Endodermal cell (in vitro differentiated cells): ENCODE data around the gene ICAM1. TPM values are rescaled to one million over a fixed set of nuclear protein-coding genes. Genes with fewer than 3 reads are reported as not detected.

Experiments
- DNase-seq: peaks from one replicate; pipeline ENCODE4 v3.0.0-alpha.2; 2017
- H3K27ac ChIP-seq: 2 replicates; pipeline ENCODE4 v1.5.1; 2013; ENCODE audit warnings: mild to moderate bottlenecking, low read depth, low read length, moderate library complexity
- H3K27me3 ChIP-seq: 2 replicates; pipeline ENCODE4 v1.6.1; 2013; ENCODE audit warnings: mild to moderate bottlenecking, low read length, moderate library complexity; ENCODE audit not compliant: insufficient read depth, control insufficient read depth, poor library complexity, severe bottlenecking
- H3K36me3 ChIP-seq: 2 replicates; pipeline ENCODE4 v1.7.0; 2013; ENCODE audit warnings: mild to moderate bottlenecking, low read length, moderate library complexity; ENCODE audit not compliant: control insufficient read depth, insufficient read depth
- H3K4me1 ChIP-seq: one replicate; pipeline ENCODE4 v1.7.0; 2013; ENCODE audit warnings: low read length; ENCODE audit not compliant: control insufficient read depth, insufficient read depth
- H3K4me3 ChIP-seq: 2 replicates; pipeline ENCODE4 v1.5.1; 2013; ENCODE audit warnings: mild to moderate bottlenecking, low read length, moderate library complexity
- H3K9ac ChIP-seq: 2 replicates; pipeline ENCODE4 v1.6.1; 2013; ENCODE audit warnings: mild to moderate bottlenecking, low read length, moderate library complexity; ENCODE audit not compliant: poor library complexity, severe bottlenecking; ENCODE audit errors: extremely low read depth
- H3K9me3 ChIP-seq: 2 replicates; pipeline ENCODE4 v1.6.1; 2013; ENCODE audit warnings: mild to moderate bottlenecking, low read length, moderate library complexity; ENCODE audit not compliant: control insufficient read depth
- H3K27ac Mint-ChIP-seq: 2 replicates; pipeline ENCODE4 v1.8.0; 2020; ENCODE audit warnings: mixed read lengths
- H3K27me3 Mint-ChIP-seq: 2 replicates; pipeline ENCODE4 v1.8.0; 2021; ENCODE audit warnings: mild to moderate bottlenecking, mixed read lengths; ENCODE audit not compliant: insufficient read depth
- H3K36me3 Mint-ChIP-seq: 2 replicates; pipeline ENCODE4 v1.8.0; 2020; ENCODE audit warnings: low read depth, mixed read lengths
- H3K4me1 Mint-ChIP-seq: 2 replicates; pipeline ENCODE4 v1.8.0; 2020; ENCODE audit warnings: mixed read lengths
- H3K4me3 Mint-ChIP-seq: 2 replicates; pipeline ENCODE4 v1.8.0; 2020; ENCODE audit warnings: mild to moderate bottlenecking, moderate library complexity, mixed read lengths
- H3K9me3 Mint-ChIP-seq: 2 replicates; pipeline ENCODE4 v1.8.0; 2020; ENCODE audit warnings: mild to moderate bottlenecking, mixed read lengths
- CTCF ChIP-seq: fragments of 200-600 bp; sonication (generic); conservative IDR thresholded peaks from 2 replicates; pipeline ENCODE4 v1.5.0; 2021; ENCODE audit warnings: antibody characterized with exemption, mild to moderate bottlenecking
- WGBS, 2 experiments: methylation state at CpG; one replicate each; pipeline versions ENCODE4 v1.1.5 to v1.1.7; 2013; ENCODE audit warnings: missing lambda C conversion rate in 2 of 2, mixed read lengths in 1 of 2; ENCODE audit not compliant: insufficient coverage in 1 of 2, insufficient read length in 1 of 2; 5-methylcytosine and 5-hydroxymethylcytosine counted together
- total RNA-seq, 2 donors: library from RNA; stranded (reverse); fragmentation: NEBNext Ultra II Directional in 1 of 2; extraction: Animal tissue kit (Norgen Biotek cat#: 25700) in 1 of 2; gene quantifications; 2 replicates in 1 of 2; 3 replicates in 1 of 2; pipeline ENCODE4 v1.2.1, GENCODE V29; 2021

The ICAM1 gene
- total RNA-seq, 2 donors from 2014 or later: 1.7 to 5.2 TPM

GRCh38 chr19:10226376-10227025 lies 44.4 kb upstream of the ICAM1 start:
- Histone ChIP-seq H3K9ac (no peak overlapping the region), H3K27me3 (no peaks in the 10 kb centered on the region), H3K36me3 (no peaks in the 10 kb centered on the region), H3K4me1 (no peaks in the 10 kb centered on the region), H3K27ac (peak overlapping the region; percentile 81), H3K4me3 (no peak overlapping the region), H3K9me3 (no peaks in the 10 kb centered on the region)
- H3K36me3 Mint-ChIP-seq: peaks cover 10% of the 10 kb centered on the region
- WGBS, 2 experiments: 76 to 100% methylated on average over 1 to 9 of the region's 13 CpGs
- H3K4me1 Mint-ChIP-seq: no peaks in the 10 kb centered on the region
- H3K4me3 Mint-ChIP-seq: no peak overlapping the region
- H3K27ac Mint-ChIP-seq: peak overlapping the region; percentile 79
- H3K27me3 Mint-ChIP-seq: no peaks in the 10 kb centered on the region
- no peak for DNase-seq
- no peak for TF ChIP-seq CTCF
- H3K9me3 Mint-ChIP-seq: no peaks in the 10 kb centered on the region

GRCh38 chr19:10227026-10227971 lies 43.6 kb upstream of the ICAM1 start:
- peak; percentile 26 for TF ChIP-seq CTCF
- no peak overlapping the region for H3K4me3 ChIP-seq
- H3K9me3 ChIP-seq: no peaks in the 10 kb centered on the region
- WGBS, 2 experiments: 90 to 93% methylated on average over 8 to 28 of the region's 28 CpGs
- H3K27ac Mint-ChIP-seq: no peak overlapping the region
- H3K36me3 ChIP-seq: no peaks in the 10 kb centered on the region
- no peaks in the 10 kb centered on the region for H3K27me3 Mint-ChIP-seq
- no peaks in the 10 kb centered on the region for H3K4me1 ChIP-seq
- H3K27ac ChIP-seq: peak overlapping the region; percentile 81
- DNase-seq: peak; percentile 72
- no peaks in the 10 kb centered on the region for H3K9me3 Mint-ChIP-seq
- H3K27me3 ChIP-seq: no peaks in the 10 kb centered on the region
- H3K4me3 Mint-ChIP-seq: no peak overlapping the region
- H3K36me3 Mint-ChIP-seq: peaks cover 10% of the 10 kb centered on the region
- H3K9ac ChIP-seq: no peak overlapping the region
- H3K4me1 Mint-ChIP-seq: no peaks in the 10 kb centered on the region

GRCh38 chr19:10228393-10228792 lies 42.5 kb upstream of the ICAM1 start:
- Histone ChIP-seq H3K9me3 (no peaks in the 10 kb centered on the region), H3K27ac (no peak overlapping the region), H3K9ac (no peak overlapping the region), H3K36me3 (no peaks in the 10 kb centered on the region), H3K4me3 (no peak overlapping the region), H3K4me1 (no peaks in the 10 kb centered on the region), H3K27me3 (no peaks in the 10 kb centered on the region)
- no peak for TF ChIP-seq CTCF
- WGBS, 2 experiments: 80 to 98% methylated on average over 4 to 5 of the region's 5 CpGs
- Mint-ChIP-seq H3K27me3 (no peaks in the 10 kb centered on the region), H3K9me3 (no peaks in the 10 kb centered on the region), H3K4me3 (no peak overlapping the region), H3K27ac (no peak overlapping the region), H3K4me1 (no peaks in the 10 kb centered on the region), H3K36me3 (peaks cover 7% of the 10 kb centered on the region)
- no peak for DNase-seq
